Cardiac fibroblast (primary cell): Measurements from ENCODE around the gene IL10RA.
"Not testable (repeated sequence)": the region's sequence is repeated elsewhere in the genome, so short reads cannot be mapped to it uniquely, and the experiment has no call there.

Experiments
- DNase-seq, 2 donors: peaks; one replicate each; pipeline versions ENCODE4 v3.0.0 to v3.0.0-alpha.2; 2010; ENCODE audit warnings: low read depth in 2 of 2
- H3K4me3 ChIP-seq, 2 donors: replicated peaks in 1 of 2; 1 replicate in 1 of 2; 2 replicates in 1 of 2; pipeline ENCODE4 v1.5.1; 2011; ENCODE audit warnings: low read depth in 2 of 2, low read length in 2 of 2, mild to moderate bottlenecking in 2 of 2, moderate library complexity in 1 of 2
- CTCF ChIP-seq: IDR thresholded peaks from one replicate; pipeline ENCODE4 v1.5.1; 2011; ENCODE audit warnings: low read depth, mild to moderate bottlenecking, low read length, inconsistent platforms

IL10RA gene

DNA sequence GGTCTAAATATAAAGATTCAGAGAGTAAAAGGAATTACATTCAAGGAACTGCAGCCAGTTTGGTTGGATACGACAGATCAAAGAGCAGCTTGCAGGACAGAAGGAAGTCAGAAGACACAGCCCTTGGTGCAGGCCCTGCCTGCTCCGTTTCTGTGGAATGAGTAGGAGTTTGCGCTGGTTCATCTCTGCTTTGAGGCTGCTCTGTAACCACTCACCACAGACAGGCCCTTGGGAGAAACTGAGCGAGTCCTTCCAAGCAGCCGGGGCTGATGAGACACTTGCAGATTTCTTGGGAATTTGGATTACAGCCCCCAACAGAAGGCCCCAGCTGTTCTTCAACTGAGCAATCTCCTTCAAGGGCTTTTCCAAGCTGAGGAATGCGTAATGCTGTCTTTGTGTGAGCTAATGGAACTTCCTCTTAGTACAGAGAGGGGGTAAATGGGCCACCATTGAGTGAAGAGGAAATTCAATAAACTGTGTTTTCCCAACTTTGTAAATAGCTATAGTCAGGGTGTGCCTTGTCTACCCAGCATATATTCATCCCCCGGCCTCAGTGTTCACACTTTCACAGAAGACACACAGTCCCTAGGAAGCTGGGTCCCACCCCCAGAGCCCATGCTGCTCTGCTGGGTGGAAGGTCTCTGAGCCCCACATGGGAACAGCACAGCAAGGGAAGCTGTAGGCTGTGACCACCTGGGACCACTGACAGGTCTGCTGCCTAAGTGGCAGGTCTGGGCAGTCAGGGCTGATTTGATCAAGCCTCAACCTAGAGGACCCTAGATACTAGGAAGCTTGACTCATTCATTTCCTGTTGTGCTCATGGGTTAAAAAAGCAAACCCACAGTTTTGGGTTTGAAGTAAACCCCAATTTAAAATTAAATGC, 16.6 kb downstream of the IL10RA start:
- no peak overlapping the region for H3K4me3 ChIP-seq
- peak; percentile 25 to 41 for DNase-seq
- no peak for TF ChIP-seq CTCF

DNA sequence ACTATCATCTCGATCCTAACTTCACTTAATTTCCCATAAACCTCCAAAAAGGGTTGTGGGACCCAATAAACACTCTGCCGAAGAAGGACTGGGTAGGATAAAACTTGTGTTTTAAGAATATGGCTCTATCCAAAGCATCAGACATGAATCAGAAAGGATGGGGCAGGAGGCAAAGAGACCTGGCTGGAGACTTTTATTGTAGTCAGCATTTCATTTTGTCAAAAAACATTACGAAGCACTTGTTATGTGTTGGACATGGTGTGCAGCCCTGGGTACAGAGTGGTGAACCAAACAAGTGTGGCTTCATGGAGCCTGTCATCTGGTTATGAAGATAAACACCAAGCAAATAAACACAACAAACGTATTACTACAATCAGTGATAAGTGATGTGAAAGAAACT, 17.3 kb downstream of the IL10RA start:
- no peak overlapping the region for H3K4me3 ChIP-seq
- no peak for TF ChIP-seq CTCF
- no peak for DNase-seq

DNA sequence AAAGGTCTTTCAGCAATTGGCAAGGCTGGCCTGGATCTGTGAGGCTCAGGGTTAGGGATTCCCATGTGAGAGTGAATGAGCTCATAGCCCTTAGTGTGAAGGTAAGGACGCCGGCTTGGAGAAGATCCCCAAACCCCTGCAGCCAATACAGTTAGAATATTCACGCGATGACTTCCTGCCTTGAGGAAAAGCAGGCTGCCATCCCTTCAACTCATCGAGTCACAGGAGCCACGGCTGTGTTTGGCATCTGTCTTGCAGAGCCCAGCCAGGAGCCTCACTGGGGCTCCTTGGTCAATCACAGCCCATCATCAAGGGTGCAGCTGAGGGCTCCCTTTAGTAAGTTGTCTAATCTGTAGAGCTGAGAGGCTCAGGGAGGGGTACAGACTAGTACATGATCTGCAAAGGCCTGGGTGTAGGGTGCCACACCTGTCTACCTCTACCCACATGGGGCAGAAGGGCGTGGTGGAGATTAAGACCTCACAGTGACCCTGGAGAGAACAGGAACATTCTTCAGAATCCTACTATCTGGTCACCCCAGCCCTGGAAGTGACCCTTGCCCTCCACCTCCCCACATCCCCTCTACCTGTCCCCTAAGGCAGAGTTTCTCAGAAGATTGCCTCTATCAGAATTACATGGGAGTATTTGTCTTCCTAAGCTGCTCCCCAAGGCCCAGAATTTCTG, 18.5 kb downstream of the IL10RA start:
- no peak overlapping the region for H3K4me3 ChIP-seq
- TF ChIP-seq CTCF: no peak
- no peak for DNase-seq

DNA sequence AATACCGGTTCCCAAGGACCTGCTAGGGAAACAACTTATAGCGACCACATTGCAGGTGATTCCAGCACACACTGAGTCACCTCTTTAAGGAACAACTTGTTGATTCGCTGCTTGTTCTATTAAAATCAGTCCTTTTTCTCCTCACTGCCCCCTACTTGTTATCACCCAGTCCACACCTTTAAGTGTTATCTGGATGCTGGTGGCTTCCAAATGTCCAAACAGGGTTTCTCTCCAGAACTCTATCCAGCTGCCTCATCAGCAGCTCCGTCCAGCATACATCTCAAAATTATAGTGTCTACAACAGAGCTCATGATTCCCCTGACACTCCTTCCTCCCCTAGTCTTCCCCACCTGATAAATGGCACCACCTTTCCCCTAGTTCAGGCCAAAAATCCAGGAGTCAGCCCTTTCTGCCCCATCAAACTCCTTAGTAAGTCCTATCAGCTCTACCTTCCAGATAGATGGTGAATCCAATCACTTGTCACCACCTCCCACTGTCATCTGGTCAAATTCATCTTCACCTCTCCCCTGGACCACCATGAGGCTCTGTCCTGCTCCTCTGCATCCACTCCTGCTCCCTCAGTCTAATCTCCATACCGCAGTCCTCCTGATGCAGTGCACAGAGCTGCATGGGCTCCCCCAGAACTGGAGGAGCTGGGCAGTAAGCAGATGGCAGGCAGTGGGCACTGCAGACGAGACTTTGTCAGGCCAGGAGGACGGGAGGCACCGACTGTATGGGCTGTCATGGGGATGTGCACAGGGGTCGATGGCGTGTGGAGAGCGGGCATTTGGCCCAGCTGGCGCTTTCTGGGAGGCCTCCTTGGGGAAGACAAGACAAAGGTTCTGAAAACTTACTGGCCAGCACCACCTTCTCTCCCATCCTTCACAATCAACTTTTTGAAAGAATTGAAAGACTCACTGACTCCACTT, 19.3 kb downstream of the IL10RA start:
- no peak for DNase-seq
- H3K4me3 ChIP-seq: no peak overlapping the region
- no peak for TF ChIP-seq CTCF

DNA sequence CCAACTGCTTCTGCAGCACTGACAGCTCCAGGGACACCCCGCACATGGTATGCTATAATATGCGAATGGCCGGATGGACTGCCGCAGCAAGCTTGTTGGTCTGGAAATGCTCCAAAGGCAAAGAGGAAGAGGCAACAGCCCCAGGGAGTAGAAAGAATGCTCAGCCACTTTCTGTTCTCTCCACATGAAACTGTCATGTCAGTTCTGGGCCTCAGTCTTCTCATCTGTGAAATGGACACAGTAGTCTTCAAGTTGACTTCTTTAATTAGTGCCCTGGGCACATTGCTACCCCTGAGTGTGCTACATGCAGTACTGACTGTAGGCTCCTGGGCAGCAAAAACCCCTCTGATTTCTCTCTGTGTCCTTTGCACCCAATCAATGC, 19.9 kb downstream of the IL10RA start:
- no peak for DNase-seq
- H3K4me3 ChIP-seq: no peak overlapping the region
- no peak for TF ChIP-seq CTCF

GRCh38 chr11:118007040-118007439, 20.8 kb downstream of the IL10RA start:
- DNase-seq: no peak
- no peak overlapping the region for H3K4me3 ChIP-seq

GRCh38 chr11:118007563-118008270, 21.5 kb downstream of the IL10RA start:
- DNase-seq, H3K4me3 ChIP-seq: not testable (repeated sequence)

More at GRCh38 chr11:118007040-118007439, 20.8 kb downstream of the IL10RA start:
- no peak for TF ChIP-seq CTCF
